Amygdala (tissue), 56 donors: ENCODE measurements around the gene HOXD3.

Source experiments
- DNase-seq, 56 donors: peaks; one replicate each; lab custom pipeline; 2025; lab: John Stamatoyannopoulos, UW

Gene HOXD3

DNA sequence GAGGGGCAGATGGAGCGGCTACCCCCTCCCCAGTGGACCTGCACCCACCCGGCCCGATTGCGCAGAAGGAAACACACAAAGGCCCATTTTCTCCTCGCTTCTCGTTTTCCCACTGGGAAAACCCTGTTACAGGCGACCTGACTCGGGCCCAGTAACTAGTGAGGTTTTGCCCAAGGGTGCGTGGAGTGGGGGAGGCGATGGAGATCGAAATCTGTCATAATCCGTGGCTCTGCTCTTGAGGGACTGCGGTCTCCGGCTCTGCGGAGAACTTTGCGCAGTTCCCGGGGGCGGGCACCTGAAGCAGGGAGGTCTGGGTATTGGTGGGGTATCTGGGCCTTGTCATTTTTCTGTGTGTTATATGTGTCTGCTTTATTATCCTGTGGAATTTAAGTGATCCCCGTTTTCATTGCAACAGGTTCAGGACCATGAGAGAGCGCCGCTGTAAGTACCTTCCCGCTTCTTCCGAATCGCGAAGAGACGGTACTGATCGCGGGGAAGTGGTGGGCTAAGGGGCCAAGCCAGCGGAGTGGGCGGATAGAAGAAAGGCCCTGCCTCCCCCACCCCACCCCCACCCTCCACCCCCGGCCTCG lies 9.8 kb upstream of the HOXD3 start:
- no peak for DNase-seq

DNA sequence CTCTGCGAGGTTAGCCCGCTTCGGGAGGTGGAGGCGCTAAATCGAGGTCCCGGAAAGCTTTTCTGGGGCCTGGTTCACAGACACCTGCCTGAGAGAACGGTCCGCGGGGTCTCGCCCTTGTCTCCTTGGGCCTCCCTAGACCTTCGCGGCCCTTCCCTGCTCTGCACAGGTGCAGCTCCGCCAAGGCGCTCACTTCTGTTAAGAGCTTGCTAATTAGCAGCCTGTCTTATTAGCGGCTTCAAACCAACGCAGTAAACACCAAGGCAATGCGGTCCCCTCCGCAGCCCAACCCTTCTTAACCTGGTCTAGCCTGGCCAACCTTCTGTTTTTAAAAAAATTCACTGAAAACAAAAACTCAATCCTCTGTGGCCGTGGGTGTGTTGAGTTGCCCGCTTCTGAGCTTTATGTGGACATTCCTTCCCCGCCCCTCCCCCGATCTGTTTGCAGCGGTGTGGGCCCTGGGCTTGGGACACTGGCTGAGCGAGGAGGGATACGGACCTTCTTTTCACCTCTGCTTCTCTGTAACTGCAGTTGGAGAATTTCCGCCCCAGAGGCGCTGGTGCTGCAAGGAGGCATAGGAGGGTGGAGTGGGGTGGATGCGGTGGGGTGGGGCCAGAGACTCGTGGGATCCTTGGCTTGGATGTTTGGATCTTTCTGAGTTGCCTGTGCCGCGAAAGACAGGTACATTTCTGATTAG lies 9.2 kb upstream of the HOXD3 start:
- no peak for DNase-seq

DNA sequence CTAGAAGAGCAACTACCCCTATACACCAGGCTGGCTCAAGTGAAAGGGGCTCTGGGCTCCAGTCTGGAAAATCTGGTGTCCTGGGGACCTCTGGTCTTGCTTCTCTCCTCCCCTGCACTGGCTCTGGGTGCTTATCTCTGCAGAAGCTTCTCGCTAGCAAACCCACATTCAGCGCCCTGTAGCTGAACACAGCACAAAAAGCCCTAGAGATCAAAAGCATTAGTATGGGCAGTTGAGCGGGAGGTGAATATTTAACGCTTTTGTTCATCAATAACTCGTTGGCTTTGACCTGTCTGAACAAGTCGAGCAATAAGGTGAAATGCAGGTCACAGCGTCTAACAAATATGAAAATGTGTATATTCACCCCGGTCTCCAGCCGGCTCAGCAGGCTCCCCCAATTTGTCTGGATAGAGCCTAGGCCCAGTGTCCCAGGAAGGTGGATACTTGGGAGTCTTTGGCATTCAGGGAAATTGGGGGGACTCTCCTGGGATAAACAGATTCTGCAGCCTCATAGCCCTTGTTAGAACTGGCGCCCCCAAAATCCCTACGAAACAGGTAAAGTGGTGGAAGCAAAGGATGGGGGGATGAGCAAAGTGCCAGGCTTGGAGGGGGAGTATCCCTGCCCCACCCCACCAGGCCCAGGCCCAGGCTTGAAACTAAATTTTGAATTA lies 8.2 kb upstream of the HOXD3 start:
- DNase-seq, result no peak

DNA sequence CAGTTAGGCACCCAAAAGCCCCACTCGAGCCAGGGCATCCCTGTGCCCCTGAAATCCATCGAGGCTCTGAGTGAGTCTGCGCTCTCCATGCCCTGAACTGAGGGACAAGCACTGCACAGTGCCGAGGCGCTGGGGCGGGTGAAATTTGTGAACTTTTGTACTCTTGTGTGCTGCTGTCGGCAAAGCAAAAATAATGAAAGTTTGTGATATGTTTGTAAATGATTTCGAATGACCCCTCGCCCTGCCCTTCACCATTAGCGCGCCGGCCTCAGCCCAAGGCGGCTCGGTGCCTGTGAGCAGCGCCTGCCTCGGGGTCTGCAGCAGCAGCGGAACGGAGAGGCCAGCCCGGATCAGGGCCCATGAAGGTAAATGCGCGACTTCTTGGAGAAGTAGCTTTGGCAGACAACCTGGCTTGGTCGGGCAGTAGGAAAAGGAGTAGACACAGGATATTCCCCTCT lies 7.6 kb upstream of the HOXD3 start:
- DNase-seq, result no peak

DNA sequence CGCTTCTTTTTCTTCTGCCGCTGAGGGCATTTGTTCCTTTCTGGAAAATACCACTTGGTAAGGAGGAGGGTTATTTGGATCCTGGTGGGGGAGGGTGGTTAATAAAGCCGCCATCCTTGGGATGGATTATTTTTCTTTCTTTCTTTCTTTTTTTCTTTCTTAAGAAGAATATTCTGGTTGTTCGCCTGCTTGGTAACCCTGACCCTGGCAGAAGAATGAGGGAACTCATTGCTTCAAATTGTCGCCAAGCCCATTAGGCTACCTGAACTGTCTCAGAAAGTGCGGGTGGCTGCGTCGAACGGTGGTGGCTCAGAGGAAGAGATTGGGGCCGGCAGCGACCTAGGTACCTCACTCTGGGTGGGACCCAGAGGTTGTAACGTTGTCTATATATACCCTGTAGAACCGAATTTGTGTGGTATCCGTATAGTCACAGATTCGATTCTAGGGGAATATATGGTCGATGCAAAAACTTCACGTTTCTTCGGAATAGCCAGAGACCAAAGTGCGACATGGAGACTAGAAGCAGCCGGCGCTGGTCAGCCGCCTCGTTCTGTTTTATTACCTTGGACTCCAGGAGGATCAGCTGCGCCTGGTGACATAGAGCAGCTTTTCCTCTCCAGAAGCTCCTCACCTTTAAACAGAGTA lies 7.0 kb upstream of the HOXD3 start:
- no peak for DNase-seq

DNA sequence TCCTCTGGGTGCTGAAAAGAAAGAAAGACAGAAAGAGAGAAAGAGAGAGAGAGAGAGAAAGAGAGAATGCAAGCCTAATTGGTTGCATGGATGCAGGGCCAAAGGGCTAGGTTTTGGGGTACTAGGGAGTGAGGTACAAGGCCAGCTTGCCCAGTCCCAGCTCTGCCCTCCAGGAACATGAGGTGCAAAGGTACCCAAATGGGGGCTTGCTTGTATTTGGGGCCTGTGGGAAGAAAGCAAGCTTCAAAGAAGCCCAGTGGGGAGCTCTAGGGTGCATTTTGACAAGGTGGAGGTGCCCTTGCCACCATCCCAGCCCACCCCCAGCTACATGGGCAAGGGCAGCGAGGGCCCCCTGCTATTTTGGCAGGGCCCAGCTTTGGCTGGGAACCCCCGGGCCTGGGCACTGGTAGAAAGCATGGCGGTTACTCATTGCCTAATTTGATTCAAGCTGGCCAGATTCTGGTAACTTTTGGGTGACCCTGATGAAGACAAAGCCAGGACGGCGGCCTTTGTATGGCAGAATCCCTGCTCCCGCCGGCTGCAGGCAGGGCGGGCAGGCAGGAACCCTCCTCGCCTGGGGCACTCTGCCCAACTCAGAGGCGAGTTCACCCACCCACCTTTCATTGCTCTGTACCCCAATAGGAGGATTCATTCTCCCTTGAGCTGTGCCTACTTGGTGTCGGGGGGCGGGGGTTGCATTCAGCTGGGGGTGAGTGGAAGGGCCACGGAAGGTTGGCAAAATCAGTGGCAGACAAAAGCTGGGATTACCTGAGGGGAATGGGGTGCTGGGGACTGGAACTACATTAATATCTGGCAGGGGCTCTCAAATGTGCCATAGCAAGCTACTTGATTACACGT lies 6.3 kb upstream of the HOXD3 start:
- DNase-seq, result no peak

DNA sequence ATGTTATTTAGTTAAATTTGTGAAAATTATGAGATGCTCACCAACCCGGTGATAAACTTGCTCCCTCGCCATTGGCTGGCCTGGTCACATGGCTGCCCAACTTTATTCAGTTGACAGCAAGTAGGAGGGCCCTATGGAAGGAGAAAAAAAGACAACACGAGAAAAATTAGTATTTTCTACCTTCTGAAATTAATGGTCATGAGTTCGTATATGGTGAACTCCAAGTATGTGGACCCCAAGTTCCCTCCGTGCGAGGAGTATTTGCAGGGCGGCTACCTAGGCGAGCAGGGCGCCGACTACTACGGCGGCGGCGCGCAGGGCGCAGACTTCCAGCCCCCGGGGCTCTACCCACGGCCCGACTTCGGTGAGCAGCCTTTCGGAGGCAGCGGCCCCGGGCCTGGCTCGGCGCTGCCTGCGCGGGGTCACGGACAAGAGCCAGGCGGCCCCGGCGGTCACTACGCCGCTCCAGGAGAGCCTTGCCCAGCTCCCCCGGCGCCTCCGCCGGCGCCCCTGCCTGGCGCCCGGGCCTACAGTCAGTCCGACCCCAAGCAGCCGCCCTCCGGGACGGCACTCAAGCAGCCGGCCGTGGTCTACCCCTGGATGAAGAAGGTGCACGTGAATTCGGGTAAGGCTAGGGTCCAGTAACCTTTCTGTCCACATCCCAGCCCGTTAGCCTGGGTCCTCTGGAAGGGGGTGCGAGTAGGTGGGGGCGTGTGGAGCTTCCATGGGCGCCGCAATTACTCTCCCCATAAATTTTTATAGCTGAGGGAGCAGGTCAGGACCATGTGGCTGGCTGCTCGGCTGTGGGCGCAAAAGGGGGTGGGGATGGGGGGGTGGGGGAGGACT lies 5.4 kb upstream of the HOXD3 start, which contains the start of gene HOXD4:
TSS of gene HOXD4 (plus strand) at position 109 of the 846 bp plus-strand sequence. CDS start at position 193, 84 bp downstream.
- DNase-seq, result no peak

DNA sequence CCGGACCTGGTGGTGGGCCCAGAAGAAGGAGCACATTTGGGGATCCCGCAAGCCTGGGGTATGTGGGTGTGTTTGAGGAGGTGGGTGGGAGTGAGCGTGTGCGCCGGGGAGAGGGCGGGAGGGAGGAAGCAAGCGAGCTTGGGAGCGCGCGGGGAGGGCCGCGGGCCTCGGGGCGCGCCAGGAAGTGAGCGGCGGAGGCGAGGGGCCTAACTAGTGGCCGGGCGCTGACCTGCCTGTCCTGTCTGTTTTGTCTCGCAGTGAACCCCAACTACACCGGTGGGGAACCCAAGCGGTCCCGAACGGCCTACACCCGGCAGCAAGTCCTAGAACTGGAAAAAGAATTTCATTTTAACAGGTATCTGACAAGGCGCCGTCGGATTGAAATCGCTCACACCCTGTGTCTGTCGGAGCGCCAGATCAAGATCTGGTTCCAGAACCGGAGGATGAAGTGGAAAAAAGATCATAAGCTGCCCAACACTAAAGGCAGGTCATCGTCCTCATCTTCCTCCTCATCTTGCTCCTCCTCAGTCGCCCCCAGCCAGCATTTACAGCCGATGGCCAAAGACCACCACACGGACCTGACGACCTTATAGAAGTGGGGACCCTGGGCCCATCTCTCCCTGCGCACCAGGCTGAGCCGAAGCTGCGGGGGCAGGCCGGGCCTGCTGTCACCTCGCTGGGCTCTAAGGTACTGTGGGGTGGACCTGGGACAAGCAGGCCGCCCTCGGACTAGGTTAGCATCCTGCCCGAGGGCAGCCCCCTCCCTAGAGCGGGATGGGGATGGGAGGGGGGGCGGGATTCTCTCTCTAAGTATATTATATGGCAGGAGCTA lies 4.5 kb upstream of the HOXD3 start:
- DNase-seq, result no peak

DNA sequence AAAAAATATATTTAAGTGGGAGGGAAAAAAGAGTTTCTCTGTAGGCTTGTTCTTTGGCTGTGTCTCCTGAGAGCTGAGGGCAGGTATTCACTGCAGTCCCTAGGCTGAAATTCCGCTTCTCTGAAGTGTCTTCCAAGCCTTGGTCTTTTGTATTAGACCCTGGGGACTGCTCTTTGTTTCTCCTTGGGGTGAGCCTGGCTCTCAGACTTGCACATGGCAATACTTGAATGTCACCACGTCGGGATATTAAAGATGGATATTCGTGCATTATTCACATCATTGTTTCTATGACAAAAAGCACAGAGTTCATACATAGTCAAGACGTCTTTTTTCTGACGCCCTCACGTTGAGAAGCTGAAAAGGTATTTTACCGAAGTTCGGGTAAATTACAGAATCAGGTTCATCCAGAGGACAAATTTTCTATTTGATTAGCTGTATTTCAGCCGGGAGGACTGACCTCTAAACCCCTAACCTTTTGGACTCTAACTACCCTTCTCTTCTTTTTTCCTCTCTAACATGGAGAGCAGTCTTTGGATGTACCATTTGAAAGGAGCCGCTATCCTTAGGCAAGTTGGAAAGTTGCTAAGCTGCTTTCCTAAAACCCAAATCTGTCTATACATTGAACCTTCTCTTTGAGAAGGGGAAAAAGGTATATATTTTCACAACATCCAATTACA lies 2.4 kb upstream of the HOXD3 start:
- no peak for DNase-seq

DNA sequence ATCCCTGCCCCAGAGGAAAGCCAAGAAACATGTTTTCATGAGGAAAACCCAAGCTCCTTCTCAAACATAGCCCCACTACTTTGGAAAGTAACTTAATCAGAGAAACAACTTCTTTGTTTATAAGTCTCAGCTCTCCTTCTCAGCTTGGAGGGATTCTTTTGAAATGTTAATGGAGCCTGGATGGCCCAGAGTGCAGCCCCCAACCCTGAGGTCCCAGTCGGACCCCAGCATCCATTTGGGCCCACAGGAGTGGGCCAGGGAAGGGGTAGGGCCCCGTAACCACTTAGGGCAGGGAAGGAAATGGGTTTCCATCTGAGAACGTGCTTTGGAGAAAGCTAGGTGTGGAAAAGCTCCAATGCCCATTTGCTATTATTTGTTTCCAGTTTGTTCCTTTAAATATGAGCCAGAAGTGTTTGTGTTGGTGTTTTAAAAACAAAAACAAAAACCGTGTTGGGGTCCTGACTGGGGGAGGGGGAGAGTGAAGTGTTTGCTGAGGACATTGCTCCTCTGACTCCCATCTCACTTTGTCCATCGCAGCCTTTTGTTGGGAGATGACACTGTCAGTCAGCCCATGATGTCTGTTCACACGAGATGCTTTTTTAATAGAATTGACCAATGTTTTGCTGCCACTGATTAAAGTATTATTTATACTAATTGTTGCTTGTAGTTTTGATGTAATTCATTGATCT lies 1.6 kb upstream of the HOXD3 start:
- DNase-seq, result no peak

DNA sequence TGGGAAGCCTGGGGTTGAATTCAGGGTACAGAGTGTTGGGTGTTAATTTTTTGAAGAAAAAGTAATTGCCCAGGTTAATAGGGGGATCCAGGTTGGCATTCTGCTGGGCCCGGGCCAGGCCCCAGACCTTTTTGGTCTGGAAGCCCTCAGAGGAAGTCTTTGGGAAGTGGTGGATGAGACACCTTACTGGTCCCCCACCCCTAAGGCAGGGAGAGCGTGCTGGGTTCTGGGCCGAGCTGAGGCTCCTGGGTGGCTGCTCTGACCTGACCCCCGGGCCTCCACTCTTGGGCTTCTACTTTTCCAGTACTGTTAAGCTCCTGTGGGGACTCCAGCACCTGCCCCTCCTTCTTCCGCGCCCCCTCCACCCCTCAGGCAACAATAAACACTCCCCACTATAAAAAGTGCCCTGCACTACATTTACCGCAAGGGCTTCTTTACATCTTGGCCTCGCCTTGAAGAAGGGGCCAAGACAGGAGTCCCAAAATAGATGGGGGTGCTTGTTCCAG lies 753 bp upstream of the HOXD3 start:
- no peak for DNase-seq

DNA sequence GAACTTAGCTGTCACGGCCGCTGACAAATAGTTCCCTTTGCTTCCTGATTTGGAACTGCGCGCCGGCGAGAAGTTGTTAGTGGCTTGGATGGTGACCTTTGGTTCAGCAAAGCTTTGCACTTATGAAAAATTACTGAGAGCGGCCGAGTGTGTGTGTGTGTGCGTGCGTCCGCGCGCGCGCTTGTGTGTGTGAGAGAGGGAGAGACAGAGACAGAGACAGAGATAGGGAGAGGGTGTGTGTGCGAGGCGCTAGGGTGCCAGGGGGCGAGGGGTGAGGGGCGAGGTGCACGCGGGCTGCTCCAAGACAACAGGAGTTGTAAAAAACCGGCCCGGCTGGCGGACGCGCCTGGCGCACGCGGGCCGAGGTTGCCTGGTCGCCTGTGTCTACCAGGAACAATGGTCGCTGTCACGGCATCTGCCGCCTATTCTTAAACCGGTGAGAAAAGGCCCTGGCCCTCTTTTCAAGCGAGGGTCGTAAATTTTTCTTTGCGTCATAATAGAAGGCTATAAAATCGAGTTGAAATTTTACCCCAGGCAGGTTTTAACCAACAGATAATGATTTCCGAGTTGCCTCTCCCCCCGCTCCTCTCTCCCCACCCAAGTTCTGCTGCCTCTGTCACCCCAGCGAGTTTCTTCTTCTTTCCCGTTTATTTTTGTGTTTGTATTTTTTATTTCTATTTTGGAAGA lies 535 bp downstream of the HOXD3 start:
- DNase-seq, result no peak

DNA sequence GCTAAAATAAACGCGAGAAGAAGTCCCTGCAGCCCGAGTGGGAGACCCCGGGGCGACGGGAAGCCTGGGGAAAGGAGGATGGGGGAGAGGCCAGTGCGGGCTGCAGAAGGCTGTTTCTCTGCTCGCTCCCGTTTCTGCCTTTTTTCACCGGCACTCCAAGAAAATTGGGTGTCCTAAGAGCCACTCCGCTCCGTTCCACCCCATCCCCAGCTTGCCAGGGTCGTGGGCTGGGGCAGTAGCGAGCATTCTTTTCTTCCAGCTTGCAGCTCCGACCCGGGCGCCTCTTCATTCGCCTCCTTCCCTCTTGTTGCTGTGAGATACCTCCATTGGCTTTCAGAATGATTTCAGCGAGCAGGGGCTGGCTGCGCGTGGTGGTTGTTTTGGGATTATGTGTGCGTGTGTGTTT lies 1.1 kb downstream of the HOXD3 start:
- DNase-seq, result no peak

DNA sequence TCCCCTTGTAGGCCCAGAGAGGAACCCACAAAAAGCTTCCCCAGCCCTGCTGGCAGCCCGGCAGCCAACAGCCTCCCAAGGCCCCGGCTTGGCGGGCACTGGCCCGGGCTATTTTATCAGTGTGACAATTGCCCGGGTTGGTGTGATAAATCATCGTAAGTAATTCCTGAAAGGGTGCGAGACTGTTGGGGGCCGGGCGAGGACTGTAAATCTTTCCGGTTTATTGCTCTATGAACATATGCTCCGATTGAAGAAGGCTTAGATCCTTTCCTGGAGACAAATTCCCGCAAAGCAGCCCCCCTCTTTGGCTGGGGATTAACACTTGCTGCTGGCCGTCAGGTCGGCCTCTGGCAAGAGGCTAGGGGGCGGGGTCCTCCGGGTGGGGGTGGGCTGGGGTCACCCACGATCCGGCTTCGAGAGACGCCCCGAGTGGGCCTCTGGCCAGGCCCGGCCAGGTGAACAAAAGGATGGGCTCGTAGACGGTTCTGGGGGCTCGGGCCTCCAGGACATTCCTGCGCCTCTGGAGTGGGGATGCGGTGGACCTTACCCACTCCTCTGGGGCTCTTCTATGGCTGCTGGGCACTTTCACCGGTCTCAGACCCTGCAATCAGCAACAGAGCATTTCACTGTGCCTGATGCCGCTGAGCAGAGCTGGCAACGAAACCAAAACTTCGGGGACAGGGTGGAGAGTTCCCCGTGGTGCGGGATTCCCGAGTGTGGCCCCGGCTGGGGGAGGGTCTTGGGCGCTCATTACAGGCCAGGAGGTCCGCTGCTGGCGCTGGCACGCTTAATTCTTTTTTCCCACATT lies 2.0 kb downstream of the HOXD3 start:
- no peak for DNase-seq

DNA sequence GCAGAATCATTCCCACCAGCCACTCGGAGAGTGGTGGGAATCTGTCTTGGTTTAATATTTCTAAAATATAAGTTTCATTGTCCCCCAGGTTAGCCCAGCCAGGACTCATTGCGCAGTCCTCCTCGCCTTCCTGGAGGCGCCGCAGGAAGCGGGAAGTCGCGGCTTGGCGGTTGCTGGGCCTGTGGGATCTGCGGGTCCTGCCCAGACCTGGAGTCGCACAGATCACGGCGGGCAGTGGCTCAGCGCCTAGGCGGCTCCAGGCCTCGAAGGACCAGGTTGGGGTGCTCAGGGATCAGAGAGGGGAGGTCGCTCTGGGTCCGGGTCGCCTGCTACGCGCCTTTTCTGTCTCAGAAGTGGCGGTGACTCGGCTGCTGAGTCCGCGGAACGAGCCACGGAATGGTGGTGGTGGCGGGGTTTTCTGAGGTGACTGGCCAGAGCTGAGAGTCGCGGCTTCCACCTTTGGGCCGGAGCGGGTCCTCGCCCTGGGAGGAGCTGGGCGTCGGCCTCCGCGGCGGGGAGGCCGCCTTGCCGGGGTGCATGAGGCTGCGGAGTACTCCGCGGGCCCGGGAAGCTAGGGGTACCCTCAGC lies 2.6 kb downstream of the HOXD3 start:
- no peak for DNase-seq
